ENCODE measurements around the gene PTPRN2. TPM values are rescaled to one million over a fixed set of nuclear protein-coding genes. Genes with fewer than 3 reads are reported as not detected.
"Not testable (repeated sequence)": the region's sequence is repeated elsewhere in the genome, so short reads cannot be mapped to it uniquely, and the experiment has no call there.

The PTPRN2 gene
- total and polyA plus RNA-seq, 7 donors: 3.2 to 7.1 (median 5.5) TPM

DNA sequence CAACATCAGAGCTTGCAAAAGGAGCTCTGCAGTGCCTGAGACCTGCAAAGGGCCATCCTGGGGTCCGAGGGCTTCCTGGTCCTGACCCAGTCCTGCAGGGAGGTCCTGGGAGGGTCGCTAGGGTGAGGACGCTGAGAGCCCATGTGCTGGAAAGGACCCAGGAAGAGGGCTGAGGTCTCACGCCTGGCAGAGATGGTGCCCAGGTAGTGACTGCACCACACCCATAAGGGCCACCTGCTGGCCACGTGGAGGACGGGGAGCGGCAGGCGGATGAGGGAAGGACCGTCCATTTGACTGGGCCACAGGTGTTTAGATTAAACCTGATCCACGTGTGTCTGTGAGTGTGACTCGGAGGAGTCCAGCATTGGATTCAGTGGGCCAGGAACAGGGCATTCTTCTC, 858.1 kb downstream of the PTPRN2 start:
- no peak overlapping the region for H3K4me3 ChIP-seq
- no peak overlapping the region for H3K27ac ChIP-seq
- no peaks in the 10 kb centered on the region for H3K36me3 ChIP-seq
- intact Hi-C loops (cut with DNase I): no loop called here
- H3K27me3 ChIP-seq: no peaks in the 10 kb centered on the region
- WGBS, 2 donors: 35 to 74% methylated on average over 11 of the region's 11 CpGs
- TF ChIP-seq EP300 (IDR thresholded peaks at IDR 0.05): no peak
- TF ChIP-seq POLR2AphosphoS5 (IDR thresholded peaks at IDR 0.05): no peak
- TF ChIP-seq, protein P1, sequence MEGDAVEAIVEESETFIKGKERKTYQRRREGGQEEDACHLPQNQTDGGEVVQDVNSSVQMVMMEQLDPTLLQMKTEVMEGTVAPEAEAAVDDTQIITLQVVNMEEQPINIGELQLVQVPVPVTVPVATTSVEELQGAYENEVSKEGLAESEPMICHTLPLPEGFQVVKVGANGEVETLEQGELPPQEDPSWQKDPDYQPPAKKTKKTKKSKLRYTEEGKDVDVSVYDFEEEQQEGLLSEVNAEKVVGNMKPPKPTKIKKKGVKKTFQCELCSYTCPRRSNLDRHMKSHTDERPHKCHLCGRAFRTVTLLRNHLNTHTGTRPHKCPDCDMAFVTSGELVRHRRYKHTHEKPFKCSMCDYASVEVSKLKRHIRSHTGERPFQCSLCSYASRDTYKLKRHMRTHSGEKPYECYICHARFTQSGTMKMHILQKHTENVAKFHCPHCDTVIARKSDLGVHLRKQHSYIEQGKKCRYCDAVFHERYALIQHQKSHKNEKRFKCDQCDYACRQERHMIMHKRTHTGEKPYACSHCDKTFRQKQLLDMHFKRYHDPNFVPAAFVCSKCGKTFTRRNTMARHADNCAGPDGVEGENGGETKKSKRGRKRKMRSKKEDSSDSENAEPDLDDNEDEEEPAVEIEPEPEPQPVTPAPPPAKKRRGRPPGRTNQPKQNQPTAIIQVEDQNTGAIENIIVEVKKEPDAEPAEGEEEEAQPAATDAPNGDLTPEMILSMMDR (IDR thresholded peaks at IDR 0.05): no peak
- no peak for TF ChIP-seq POLR2A (IDR thresholded peaks at IDR 0.05)
- H3K4me1 ChIP-seq: no peaks in the 10 kb centered on the region
- DNase-seq: no peak
- H3K9me3 ChIP-seq: no peaks in the 10 kb centered on the region

DNA sequence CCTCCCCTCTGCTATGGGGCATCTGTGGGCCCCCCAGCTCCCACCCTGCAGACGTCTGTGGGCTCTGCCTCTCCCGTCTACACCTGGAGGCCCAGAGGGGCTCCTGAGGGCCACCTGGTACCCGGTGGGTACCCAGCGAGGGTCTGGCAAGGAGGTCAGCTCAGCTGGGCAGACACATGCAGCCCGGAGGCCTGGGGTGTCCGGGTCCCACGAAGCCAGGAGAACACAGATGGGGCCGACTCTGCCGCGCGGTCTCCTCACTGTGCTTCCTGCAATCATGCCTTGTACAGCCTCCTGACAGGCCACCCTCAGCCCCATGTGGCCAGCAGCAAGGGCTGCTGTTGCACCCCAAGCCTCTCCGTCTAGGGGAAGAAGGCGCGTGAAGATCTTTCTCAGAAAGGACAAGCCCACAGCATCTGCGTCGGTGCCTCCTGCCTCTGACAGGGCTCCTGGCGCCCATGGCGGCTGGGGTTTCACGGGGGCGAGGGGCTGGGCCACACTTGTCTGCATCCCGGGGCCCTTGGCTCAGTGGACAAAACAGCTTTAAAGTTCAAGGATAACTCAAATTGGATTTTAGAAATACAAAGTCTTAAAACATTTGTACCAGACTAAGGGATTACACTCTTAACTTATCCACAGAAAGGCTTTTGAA, 859.5 kb downstream of the PTPRN2 start:
- Histone ChIP-seq H3K27ac (no peak overlapping the region), H3K27me3 (no peaks in the 10 kb centered on the region), H3K36me3 (no peaks in the 10 kb centered on the region), H3K9me3 (no peaks in the 10 kb centered on the region), H3K4me3 (no peak overlapping the region), H3K4me1 (no peaks in the 10 kb centered on the region)
- intact Hi-C loops (cut with DNase I): no loop called here
- TF ChIP-seq POLR2AphosphoS5 (IDR thresholded peaks at IDR 0.05) (no peak), POLR2A (IDR thresholded peaks at IDR 0.05) (no peak), EP300 (IDR thresholded peaks at IDR 0.05) (no peak)
- TF ChIP-seq, protein P1 (IDR thresholded peaks at IDR 0.05): no peak
- WGBS, 2 donors: 85 to 89% methylated on average over 21 of the region's 21 CpGs
- DNase-seq: no peak

DNA sequence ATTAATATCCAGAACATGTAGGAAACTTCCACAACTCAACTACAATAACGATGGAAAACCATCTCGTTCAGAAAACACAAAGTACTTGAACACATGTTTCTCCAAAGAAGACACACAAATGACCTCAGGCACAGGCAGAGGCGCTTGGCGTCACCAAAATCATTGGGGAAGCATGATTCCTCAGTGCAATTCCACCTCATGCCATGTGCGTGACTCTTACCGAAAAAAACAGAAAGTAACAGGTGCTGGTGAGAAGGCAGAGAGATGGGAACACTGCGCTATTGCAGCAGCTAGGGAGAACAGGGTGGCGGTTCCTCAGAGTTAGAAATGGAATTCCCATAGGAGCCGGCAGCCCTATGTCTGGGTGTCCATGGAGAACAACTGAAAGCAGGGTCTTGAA, 860.9 kb downstream of the PTPRN2 start:
- TF ChIP-seq EP300 (IDR thresholded peaks at IDR 0.05): no peak
- TF ChIP-seq POLR2A (IDR thresholded peaks at IDR 0.05): no peak
- no peak for TF ChIP-seq POLR2AphosphoS5 (IDR thresholded peaks at IDR 0.05)
- TF ChIP-seq, protein P1 (IDR thresholded peaks at IDR 0.05): no peak
- no peak overlapping the region for H3K27ac ChIP-seq
- no peaks in the 10 kb centered on the region for H3K27me3 ChIP-seq
- DNase-seq: no peak
- intact Hi-C loops (cut with DNase I): no loop called here
- H3K4me1 ChIP-seq: no peaks in the 10 kb centered on the region
- 88 to 90% methylated on average over 9 of the region's 9 CpGs for WGBS, 2 donors
- H3K4me3 ChIP-seq: no peak overlapping the region
- no peaks in the 10 kb centered on the region for H3K9me3 ChIP-seq
- no peaks in the 10 kb centered on the region for H3K36me3 ChIP-seq

DNA sequence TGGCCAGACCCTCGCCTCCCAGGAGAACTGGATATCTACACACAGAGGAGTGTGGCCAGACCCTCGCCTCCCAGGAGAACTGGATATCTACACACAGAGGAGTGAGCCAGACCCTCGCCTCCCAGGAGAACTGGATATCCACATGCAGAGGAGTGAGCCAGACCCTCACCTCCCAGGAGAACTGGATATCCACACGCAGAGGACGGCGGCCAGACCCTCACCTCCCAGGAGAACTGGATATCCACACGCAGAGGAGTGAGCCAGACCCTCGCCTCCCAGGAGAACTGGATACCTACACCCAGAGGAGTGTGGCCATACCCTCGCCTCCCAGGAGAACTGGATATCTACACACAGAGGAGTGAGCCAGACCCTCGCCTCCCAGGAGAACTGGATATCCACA, 862.3 kb downstream of the PTPRN2 start:
- intact Hi-C loops (cut with DNase I); H3K27me3 ChIP-seq; H3K27ac ChIP-seq; H3K9me3 ChIP-seq; DNase-seq; H3K36me3 ChIP-seq; H3K4me1 ChIP-seq; H3K4me3 ChIP-seq: not testable (repeated sequence)
- WGBS, 2 donors: 81 to 83% methylated on average over 10 of the region's 10 CpGs

DNA sequence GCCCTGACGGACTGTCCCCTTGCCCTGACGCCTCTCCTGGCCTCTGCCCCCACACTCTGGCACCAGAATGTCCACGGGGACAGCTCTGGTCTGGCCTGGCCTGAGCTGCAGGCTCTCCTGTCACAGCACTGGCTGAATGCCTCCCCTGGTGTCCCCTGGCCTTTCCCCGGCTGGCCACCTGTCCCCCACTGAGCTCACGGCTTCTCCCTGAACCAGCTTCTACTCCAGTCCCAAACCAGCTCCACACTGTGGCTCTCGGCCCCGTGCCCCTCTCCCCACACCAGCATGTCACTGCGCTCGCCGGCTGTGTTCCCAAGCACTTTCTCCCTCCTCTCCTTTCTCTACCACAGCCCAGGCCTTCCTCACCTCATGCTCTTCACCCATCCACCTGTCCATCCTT, 864.4 kb downstream of the PTPRN2 start:
- H3K27me3 ChIP-seq: no peaks in the 10 kb centered on the region
- H3K9me3 ChIP-seq: no peaks in the 10 kb centered on the region
- H3K4me3 ChIP-seq: no peak overlapping the region
- TF ChIP-seq EP300 (IDR thresholded peaks at IDR 0.05): no peak
- peak; percentile 20 for DNase-seq
- H3K36me3 ChIP-seq: no peaks in the 10 kb centered on the region
- H3K4me1 ChIP-seq: no peaks in the 10 kb centered on the region
- intact Hi-C loops (cut with DNase I): no loop called here
- H3K27ac ChIP-seq: no peak overlapping the region
- WGBS, 2 donors: 75% methylated on average over 10 of the region's 10 CpGs

All from sigmoid colon (tissue), 7 donors.